C4-2B (cell line): Measurements from ENCODE around the gene ALG8.

Experiments used
- CTCF ChIP-seq: fragments of 450-650 bp; conservative IDR thresholded peaks from 2 replicates; pipeline ENCODE4 v1.5.1; 2017; ENCODE audit warnings: mild to moderate bottlenecking
- ZFX ChIP-seq: fragments of 450-650 bp; IDR thresholded peaks from 2 replicates; pipeline ENCODE4 v1.6.1; 2017

GRCh38 chr11:78070621-78071020 lies 68.8 kb downstream of the ALG8 start:
- TF ChIP-seq CTCF, result no peak
- TF ChIP-seq ZFX, result no peak
